CD4-positive, CD25-positive, alpha-beta regulatory T cell (primary cell): ENCODE data around the gene PCDHGC4. TPM values are rescaled to one million over a fixed set of nuclear protein-coding genes. Genes with fewer than 3 reads are reported as not detected.
A peak's percentile ranks its signal among the peaks of the same experiment; 100 is the strongest.

Experiments
- ATAC-seq, 2 donors: fragments of 150-1000 bp; cut with Tn5 transposase; one replicate each; pipeline ENCODE4 v1.10.0; 2021; ENCODE audit warnings: low read depth in 2 of 2, moderate number of reproducible peaks in 2 of 2, moderate library complexity in 1 of 2
- DNase-seq, 3 donors: peaks; one replicate each; pipeline versions ENCODE4 v3.0.0 to v3.0.0-alpha.2; 2012 to 2022; ENCODE audit warnings: mixed read lengths in 1 of 3
- H3K27ac ChIP-seq: one replicate; pipeline ENCODE4 v1.7.0; 2013; ENCODE audit warnings: mild to moderate bottlenecking, low read length; ENCODE audit not compliant: insufficient read depth, poor library complexity, severe bottlenecking
- H3K27me3 ChIP-seq: one replicate; pipeline ENCODE4 v1.7.0; 2013; ENCODE audit warnings: low read length; ENCODE audit not compliant: control insufficient read depth, insufficient read depth
- H3K36me3 ChIP-seq: one replicate; pipeline ENCODE4 v1.7.0; 2013; ENCODE audit warnings: mild to moderate bottlenecking, low read length, moderate library complexity; ENCODE audit not compliant: control insufficient read depth, insufficient read depth
- H3K4me1 ChIP-seq: 2 replicates; pipeline ENCODE4 v1.7.0; 2013; ENCODE audit warnings: mild to moderate bottlenecking, low read length; ENCODE audit not compliant: insufficient read depth, control insufficient read depth, poor library complexity, severe bottlenecking
- H3K4me3 ChIP-seq: one replicate; pipeline ENCODE4 v1.7.0; 2013; ENCODE audit warnings: low read depth, mild to moderate bottlenecking, low read length, moderate library complexity
- H3K9me3 ChIP-seq, 2 experiments: 1 replicate in 1 of 2; 2 replicates in 1 of 2; pipeline ENCODE4 v1.7.0; 2013; ENCODE audit warnings: low read length in 2 of 2, mild to moderate bottlenecking in 1 of 2, moderate library complexity in 1 of 2; ENCODE audit not compliant: control insufficient read depth in 2 of 2
- H3K27ac Mint-ChIP-seq, 3 donors: one replicate each; pipeline ENCODE4 v1.8.0; 2020 to 2022; ENCODE audit warnings: mild to moderate bottlenecking in 3 of 3, mixed read lengths in 3 of 3, moderate library complexity in 2 of 3
- H3K27me3 Mint-ChIP-seq: one replicate; pipeline ENCODE4 v1.8.0; 2022; ENCODE audit warnings: mild to moderate bottlenecking, mixed read lengths
- H3K36me3 Mint-ChIP-seq: one replicate; pipeline ENCODE4 v1.8.0; 2020; ENCODE audit warnings: mixed read lengths
- H3K4me1 Mint-ChIP-seq, 4 donors: one replicate each; pipeline ENCODE4 v1.8.0; 2020 to 2022; ENCODE audit warnings: mixed read lengths in 4 of 4, mild to moderate bottlenecking in 1 of 4
- H3K4me3 Mint-ChIP-seq, 4 donors: one replicate each; pipeline ENCODE4 v1.8.0; 2020 to 2022; ENCODE audit warnings: mild to moderate bottlenecking in 4 of 4, mixed read lengths in 4 of 4, moderate library complexity in 3 of 4
- H3K9me3 Mint-ChIP-seq, 7 donors: one replicate each; pipeline ENCODE4 v1.8.0; 2020 to 2022; ENCODE audit warnings: mixed read lengths in 7 of 7, mild to moderate bottlenecking in 3 of 7, moderate library complexity in 2 of 7
- polyA plus RNA-seq, 4 donors: library from polyadenylated mRNA; unstranded; fragments of 300-500 nt; fragmentation: Illumina TruSeq; gene quantifications; one replicate each; pipeline ENCODE4 v1.2.3, GENCODE V29; 2021
- total RNA-seq: library from RNA; stranded (reverse); gene quantifications from one replicate; pipeline ENCODE4 v1.2.3, GENCODE V29; 2022

Gene PCDHGC4
- total and polyA plus RNA-seq, 5 donors from 2014 or later, result not detected

DNA sequence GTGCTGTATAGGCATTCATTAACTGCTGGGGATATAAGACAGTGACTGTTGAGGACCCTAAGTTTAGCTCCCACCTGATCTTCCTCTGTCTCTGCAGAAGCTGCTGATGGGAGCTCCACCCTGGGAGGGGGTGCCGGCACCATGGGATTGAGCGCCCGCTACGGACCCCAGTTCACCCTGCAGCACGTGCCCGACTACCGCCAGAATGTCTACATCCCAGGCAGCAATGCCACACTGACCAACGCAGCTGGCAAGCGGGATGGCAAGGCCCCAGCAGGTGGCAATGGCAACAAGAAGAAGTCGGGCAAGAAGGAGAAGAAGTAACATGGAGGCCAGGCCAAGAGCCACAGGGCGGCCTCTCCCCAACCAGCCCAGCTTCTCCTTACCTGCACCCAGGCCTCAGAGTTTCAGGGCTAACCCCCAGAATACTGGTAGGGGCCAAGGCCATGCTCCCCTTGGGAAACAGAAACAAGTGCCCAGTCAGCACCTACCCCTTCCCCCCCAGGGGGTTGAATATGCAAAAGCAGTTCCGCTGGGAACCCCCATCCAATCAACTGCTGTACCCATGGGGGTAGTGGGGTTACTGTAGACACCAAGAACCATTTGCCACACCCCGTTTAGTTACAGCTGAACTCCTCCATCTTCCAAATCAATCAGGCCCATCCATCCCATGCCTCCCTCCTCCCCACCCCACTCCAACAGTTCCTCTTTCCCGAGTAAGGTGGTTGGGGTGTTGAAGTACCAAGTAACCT lies 26.2 kb downstream of the PCDHGC4 start:
- no peak for ATAC-seq
- H3K4me3 Mint-ChIP-seq, result no peak overlapping the region
- Histone ChIP-seq H3K36me3 (peaks cover 8% of the 10 kb centered on the region), H3K4me3 (no peak overlapping the region), H3K27me3 (no peaks in the 10 kb centered on the region), H3K4me1 (peaks cover 18% of the 10 kb centered on the region), H3K9me3 (no peaks in the 10 kb centered on the region), H3K27ac (no peak overlapping the region)
- H3K36me3 Mint-ChIP-seq, result peaks cover 4% of the 10 kb centered on the region
- H3K27me3 Mint-ChIP-seq, result no peaks in the 10 kb centered on the region
- no peak for DNase-seq
- H3K9me3 Mint-ChIP-seq, result no peaks in the 10 kb centered on the region
- no peak overlapping the region for H3K27ac Mint-ChIP-seq
- peaks cover 0 to 30% (median 19%) of the 10 kb centered on the region in 4 donors for H3K4me1 Mint-ChIP-seq

GRCh38 chr5:141511771-141512325 lies 27.0 kb downstream of the PCDHGC4 start:
- peaks cover 18% of the 10 kb centered on the region for H3K4me1 ChIP-seq
- no peak overlapping the region for H3K27ac Mint-ChIP-seq
- ATAC-seq (no peak), DNase-seq (no peak)
- no peaks in the 10 kb centered on the region for H3K27me3 Mint-ChIP-seq
- no peaks in the 10 kb centered on the region for H3K9me3 ChIP-seq
- H3K9me3 Mint-ChIP-seq, result no peaks in the 10 kb centered on the region
- H3K36me3 Mint-ChIP-seq, result peaks cover 10% of the 10 kb centered on the region
- peaks cover 0 to 33% (median 22%) of the 10 kb centered on the region in 4 donors for H3K4me1 Mint-ChIP-seq
- peaks cover 16% of the 10 kb centered on the region for H3K36me3 ChIP-seq
- no peak overlapping the region for H3K4me3 ChIP-seq
- no peaks in the 10 kb centered on the region for H3K27me3 ChIP-seq
- no peak overlapping the region for H3K27ac ChIP-seq
- peak overlapping the region; percentile 61 to 89 (median 80) for H3K4me3 Mint-ChIP-seq

- peaks cover 22% of the 10 kb centered on the region for H3K36me3 ChIP-seq
- ATAC-seq (peak; percentile 42 to 49), DNase-seq (peak; percentile 70 to 81 (median 77))
- no peaks in the 10 kb centered on the region for H3K27me3 ChIP-seq
- peaks cover 13% of the 10 kb centered on the region for H3K36me3 Mint-ChIP-seq
- H3K27ac ChIP-seq, result no peak overlapping the region
- H3K4me1 Mint-ChIP-seq, result peaks cover 0 to 33% (median 23%) of the 10 kb centered on the region in 4 donors
- peak overlapping the region; percentile 83 for H3K4me3 ChIP-seq
- no peaks in the 10 kb centered on the region for H3K9me3 ChIP-seq
- H3K27ac Mint-ChIP-seq, result peak overlapping the region; percentile 77 to 89 (median 88)
- H3K4me1 ChIP-seq, result peaks cover 18% of the 10 kb centered on the region
- no peaks in the 10 kb centered on the region for H3K9me3 Mint-ChIP-seq
- peak overlapping the region; percentile 81 to 93 (median 90) for H3K4me3 Mint-ChIP-seq
- H3K27me3 Mint-ChIP-seq, result no peaks in the 10 kb centered on the region
These were observed 27.6 kb downstream of the PCDHGC4 start for GRCh38 chr5:141512390-141512910.

DNA sequence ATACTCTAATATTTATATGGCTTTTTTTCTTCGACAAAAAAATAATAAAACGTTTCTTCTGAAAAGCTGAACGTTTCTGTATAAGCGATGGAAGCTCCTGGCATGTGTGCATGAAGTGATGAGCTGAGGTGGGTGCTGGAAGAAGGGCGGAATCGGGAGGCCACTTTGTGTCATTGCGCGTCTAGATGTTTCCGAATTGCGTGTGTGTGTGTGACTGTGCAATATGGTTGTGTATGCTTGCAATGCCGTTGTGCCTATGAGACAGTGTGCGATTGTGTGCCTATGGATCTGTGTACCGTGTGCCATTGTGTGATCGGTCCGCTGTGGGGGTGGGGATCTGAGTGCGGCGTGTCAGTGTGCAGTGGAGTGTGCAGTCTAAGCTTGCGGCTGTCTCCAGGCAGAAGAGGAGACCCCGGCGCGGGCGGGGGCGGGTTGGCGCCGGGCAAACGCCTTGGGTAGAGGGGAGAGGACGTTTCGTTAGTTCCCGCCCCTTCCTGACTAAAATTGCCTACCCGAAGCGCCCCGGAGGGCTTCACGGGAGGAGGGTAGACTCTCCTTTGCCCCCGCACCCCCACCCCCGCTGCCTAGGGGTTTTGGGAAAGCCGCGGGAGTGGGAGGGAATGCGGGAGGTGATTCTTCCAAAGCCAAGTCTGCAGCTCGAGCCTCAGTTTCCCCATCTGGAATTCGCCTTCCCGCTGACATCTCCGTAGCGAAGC lies 28.2 kb downstream of the PCDHGC4 start:
- Histone ChIP-seq H3K27ac (peak overlapping the region; percentile 11), H3K27me3 (no peaks in the 10 kb centered on the region), H3K36me3 (peaks cover 28% of the 10 kb centered on the region), H3K9me3 (no peaks in the 10 kb centered on the region), H3K4me1 (peaks cover 18% of the 10 kb centered on the region), H3K4me3 (peak overlapping the region; percentile 83)
- Mint-ChIP-seq H3K36me3 (peaks cover 19% of the 10 kb centered on the region), H3K4me1 (peaks cover 2 to 33% (median 25%) of the 10 kb centered on the region in 4 donors), H3K4me3 (peak overlapping the region; percentile 81 to 93 (median 90)), H3K9me3 (no peaks in the 10 kb centered on the region), H3K27me3 (no peaks in the 10 kb centered on the region), H3K27ac (peak overlapping the region; percentile 77 to 89 (median 88))
- DNase-seq, result peak in 2 of 3 donors; percentile 36 to 46
- ATAC-seq, result peak; percentile 35 to 36

- Histone ChIP-seq H3K27ac (peak overlapping the region; percentile 11), H3K4me3 (peak overlapping the region; percentile 83), H3K4me1 (peaks cover 18% of the 10 kb centered on the region), H3K36me3 (peaks cover 35% of the 10 kb centered on the region), H3K27me3 (no peaks in the 10 kb centered on the region), H3K9me3 (no peaks in the 10 kb centered on the region)
- DNase-seq, result peak in 1 of 3 donors; percentile 46
- peak; percentile 44 for ATAC-seq
- H3K27me3 Mint-ChIP-seq, result no peaks in the 10 kb centered on the region
- H3K36me3 Mint-ChIP-seq, result peaks cover 24% of the 10 kb centered on the region
- peaks cover 5 to 33% (median 25%) of the 10 kb centered on the region in 4 donors for H3K4me1 Mint-ChIP-seq
- no peaks in the 10 kb centered on the region for H3K9me3 Mint-ChIP-seq
- H3K4me3 Mint-ChIP-seq, result peak overlapping the region; percentile 69 to 92 (median 90)
- H3K27ac Mint-ChIP-seq, result peak overlapping the region in 2 of 3 donors; percentile 77 to 86
These were observed 28.9 kb downstream of the PCDHGC4 start for GRCh38 chr5:141513627-141514329.

DNA sequence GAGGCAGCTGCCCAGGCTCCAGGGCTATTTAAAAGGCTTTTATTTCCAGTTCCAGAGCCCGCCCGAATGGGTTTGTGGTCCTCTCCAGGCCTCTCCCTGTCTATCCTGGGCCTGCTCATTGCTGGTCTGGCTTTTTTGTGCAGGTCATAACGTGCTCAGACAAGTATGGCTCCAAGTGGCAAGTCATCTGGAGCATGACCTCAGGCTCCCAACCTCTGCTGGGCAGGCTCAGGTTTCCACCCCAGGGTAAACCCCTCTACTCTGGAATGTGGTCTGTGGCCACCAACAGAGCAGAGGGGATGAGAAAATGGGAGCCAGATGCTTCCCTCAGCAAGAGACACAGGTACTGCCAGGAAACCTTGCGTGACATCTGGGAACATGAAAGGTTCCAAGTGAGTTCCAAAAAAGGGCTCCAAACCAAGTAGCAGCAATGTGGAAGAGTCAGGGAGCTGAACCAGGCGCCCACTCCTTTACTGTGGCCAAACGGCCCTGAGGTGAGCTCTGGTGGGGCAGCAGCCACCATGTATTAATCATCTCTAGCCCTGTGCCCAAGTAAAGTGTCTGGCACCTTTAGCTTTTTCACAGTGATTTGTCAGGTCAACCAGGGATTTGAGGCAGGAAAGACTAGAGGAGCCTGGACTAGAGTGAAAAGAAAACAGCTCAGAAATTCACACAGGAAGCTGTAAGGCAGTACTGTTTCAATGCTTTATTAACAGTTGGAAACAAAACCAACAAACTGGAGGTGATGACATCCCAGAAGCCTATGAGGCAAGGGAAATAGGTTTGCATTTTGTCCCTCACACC lies 29.7 kb downstream of the PCDHGC4 start:
- peaks cover 5 to 33% (median 25%) of the 10 kb centered on the region in 4 donors for H3K4me1 Mint-ChIP-seq
- ATAC-seq (no peak), DNase-seq (no peak)
- H3K36me3 ChIP-seq, result peaks cover 43% of the 10 kb centered on the region
- H3K4me1 ChIP-seq, result peaks cover 18% of the 10 kb centered on the region
- H3K27me3 Mint-ChIP-seq, result no peaks in the 10 kb centered on the region
- no peak overlapping the region for H3K27ac ChIP-seq
- no peak overlapping the region for H3K4me3 ChIP-seq
- no peaks in the 10 kb centered on the region for H3K9me3 Mint-ChIP-seq
- peaks cover 31% of the 10 kb centered on the region for H3K36me3 Mint-ChIP-seq
- no peaks in the 10 kb centered on the region for H3K9me3 ChIP-seq
- no peaks in the 10 kb centered on the region for H3K27me3 ChIP-seq
- peak overlapping the region; percentile 60 to 86 (median 72) for H3K27ac Mint-ChIP-seq
- H3K4me3 Mint-ChIP-seq, result peak overlapping the region; percentile 69 to 92 (median 90)
